ENCODE results near the gene RNF181.
A peak's percentile ranks its signal among the peaks of the same experiment; 100 is the strongest.
"Not testable (repeated sequence)": the region's sequence is repeated elsewhere in the genome, so short reads cannot be mapped to it uniquely, and the experiment has no call there.

The RNF181 gene

GRCh38 chr2:85615413-85615728, 19.8 kb downstream of the RNF181 start:
- no peak for DNase-seq

GRCh38 chr2:85617723-85618122, 22.2 kb downstream of the RNF181 start:
- not testable (repeated sequence) for DNase-seq

- DNase-seq: no peak
These were observed 24.1 kb downstream of the RNF181 start for GRCh38 chr2:85619617-85620016.

- no peak for DNase-seq
These were observed 25.8 kb downstream of the RNF181 start for GRCh38 chr2:85621338-85621737.

- no peak for DNase-seq
These were observed 28.4 kb downstream of the RNF181 start for GRCh38 chr2:85623991-85624390.

- peak; percentile 49 for DNase-seq
These were observed 33.1 kb downstream of the RNF181 start for GRCh38 chr2:85628658-85629057.

- no peak for DNase-seq
These were observed 35.8 kb downstream of the RNF181 start for GRCh38 chr2:85631316-85631715.

- DNase-seq: no peak
These were observed 39.5 kb downstream of the RNF181 start for GRCh38 chr2:85635011-85635410.

GRCh38 chr2:85635636-85636035, 40.1 kb downstream of the RNF181 start:
- DNase-seq: no peak

- DNase-seq: peak; percentile 59
These were observed 47.2 kb downstream of the RNF181 start for GRCh38 chr2:85642725-85643124.

- no peak for DNase-seq
These were observed 49.4 kb downstream of the RNF181 start for GRCh38 chr2:85644909-85645308.

- DNase-seq: no peak
These were observed 50.6 kb downstream of the RNF181 start for GRCh38 chr2:85646166-85646565.
